NCI-H2227 (cell line): ENCODE results near the gene FNTB.
"Not testable (repeated sequence)": the region's sequence is repeated elsewhere in the genome, so short reads cannot be mapped to it uniquely, and the experiment has no call there.

Experiments
- DNase-seq: peaks from one replicate; lab custom pipeline; 2025; ENCODE audit not compliant: unreplicated experiment; lab: John Stamatoyannopoulos, UW

Gene FNTB

DNA sequence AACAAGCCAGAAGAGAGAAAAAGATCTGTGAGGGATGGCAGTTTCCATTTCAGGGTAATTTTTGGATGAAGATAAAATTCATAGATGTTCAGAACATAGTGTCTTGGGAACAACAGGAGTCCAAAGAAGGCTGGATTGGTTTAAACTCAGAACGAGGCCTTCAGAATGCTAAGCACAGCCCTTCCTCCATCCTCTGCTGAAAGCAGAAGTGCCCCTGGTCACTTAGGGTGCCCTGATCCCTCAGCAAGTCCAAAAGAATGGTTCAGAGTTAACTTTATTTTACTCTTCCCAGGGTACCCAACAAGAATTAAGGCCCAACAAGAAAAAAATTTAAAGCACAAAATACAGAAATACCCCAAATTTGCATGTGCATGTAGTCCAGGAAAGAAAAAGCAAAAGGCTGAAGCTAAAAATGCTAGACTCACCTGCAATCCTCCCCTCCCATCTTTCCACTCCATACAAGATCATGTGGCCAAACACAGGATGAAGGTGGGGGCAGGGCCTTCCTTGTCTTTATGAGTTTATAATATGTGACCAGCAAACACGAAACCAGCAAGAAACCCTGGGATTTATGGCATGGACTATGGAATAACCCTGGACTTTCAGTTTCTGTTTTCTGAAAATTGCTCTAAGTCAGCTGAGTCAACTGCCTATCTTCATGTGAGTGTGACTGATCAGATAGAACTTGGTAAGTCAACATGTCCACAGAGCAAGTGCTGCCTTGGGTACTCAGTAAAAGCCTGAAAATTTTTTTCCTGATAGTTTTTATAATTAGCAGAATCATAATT lies 94.5 kb downstream of the FNTB start:
- no peak for DNase-seq

DNA sequence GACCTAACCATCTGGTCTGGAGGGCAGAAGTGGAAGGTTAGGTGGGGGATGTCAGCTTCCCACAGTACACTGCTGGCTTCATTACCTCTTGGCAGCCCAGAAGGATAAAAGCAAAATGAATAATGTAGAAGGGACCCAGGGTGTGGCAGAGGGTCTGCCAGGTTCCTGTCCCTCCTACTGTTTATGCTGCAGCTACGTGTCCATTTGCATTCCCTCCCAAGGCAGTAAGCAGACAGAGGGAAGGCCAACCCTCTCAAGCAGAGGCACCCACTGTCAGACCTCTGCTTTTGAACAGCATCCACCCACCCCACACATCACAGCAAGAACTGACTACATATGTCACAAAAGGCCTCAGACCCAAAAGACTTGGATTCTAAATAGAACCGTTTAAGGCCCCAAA lies 96.2 kb downstream of the FNTB start:
- DNase-seq, result no peak

- DNase-seq, result no peak
Observed at GRCh38 chr14:65084554-65085505, 98.1 kb downstream of the FNTB start.

DNA sequence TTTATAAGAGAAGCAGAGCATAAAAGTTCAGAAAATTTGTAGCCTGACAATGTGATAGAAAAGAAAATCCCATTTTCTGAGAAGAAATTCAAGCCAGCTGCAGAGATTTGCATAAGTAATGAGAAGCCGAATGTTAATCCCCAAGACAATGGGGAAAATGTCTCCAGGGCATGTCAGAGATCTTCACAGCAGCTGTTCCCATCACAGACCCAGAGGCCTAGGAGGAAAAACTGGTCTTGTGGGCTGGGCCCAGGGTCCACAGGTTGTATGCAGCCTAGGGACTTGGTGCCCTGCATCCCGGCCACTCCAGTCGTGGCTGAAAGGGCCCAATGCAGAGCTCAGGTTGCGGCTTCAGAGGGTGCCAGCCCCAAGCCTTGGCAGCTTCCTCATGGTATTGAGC lies 100.0 kb downstream of the FNTB start:
- not testable (repeated sequence) for DNase-seq

GRCh38 chr14:65087835-65088234 lies 101.1 kb downstream of the FNTB start:
- DNase-seq, result not testable (repeated sequence)

GRCh38 chr14:65092349-65092748 lies 105.7 kb downstream of the FNTB start:
- DNase-seq, result no peak

- DNase-seq, result no peak
Observed at GRCh38 chr14:65095633-65096205, 109.0 kb downstream of the FNTB start.

DNA sequence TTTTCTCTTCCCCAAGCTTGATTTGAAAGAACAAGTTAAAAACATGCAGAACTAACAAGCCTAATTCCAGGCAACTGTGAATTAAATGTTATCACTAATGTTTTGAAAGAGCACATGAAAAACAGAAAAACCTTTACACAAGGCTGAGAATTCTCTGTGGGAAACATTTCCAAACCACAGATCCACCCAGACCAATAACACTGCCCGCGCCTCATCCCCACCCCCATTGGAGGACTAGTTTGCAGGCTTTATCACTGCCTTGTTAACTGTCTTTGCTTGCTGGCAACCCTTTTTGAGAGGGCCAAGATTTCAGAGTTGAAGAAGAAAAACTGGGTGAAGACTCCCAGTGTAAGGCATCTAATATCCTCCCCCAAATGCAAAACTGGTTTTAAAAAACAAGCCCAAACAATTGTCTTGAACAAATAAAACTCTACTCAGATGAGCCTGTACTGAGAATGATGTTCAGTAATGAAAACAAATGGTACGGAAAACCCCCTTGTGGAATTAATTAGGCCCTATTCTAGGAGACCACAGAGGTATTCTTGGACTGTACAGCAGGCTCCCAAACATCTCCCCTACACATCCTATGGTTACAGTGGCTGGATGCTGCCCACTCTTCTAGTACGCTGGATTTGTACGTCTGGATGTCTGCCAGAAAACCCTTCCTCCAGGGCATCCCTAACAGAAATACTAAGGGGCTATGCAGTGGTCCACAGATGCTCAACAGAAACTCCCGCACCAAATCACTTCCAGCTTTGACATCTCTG lies 109.8 kb downstream of the FNTB start:
- no peak for DNase-seq

DNA sequence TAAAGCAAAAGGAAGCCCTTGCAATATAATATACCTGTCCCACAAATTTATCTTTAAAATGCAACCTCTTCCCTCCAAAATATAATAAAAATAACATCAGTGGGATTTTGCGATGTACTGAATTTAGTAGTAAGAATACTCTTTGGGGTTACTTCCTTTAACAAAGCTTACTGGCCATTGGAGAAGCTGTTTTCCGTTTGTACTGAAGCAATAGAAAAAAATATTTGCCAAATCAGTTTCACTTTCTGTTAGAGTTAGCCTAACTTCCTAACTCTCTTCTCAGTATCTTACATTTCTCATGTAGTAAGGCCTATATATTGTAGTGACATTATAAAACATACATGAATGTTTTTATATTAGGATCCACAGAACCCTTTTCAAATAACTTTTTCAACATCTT lies 111.9 kb downstream of the FNTB start:
- no peak for DNase-seq

- no peak for DNase-seq
Observed at GRCh38 chr14:65100922-65101541, 114.3 kb downstream of the FNTB start.

DNA sequence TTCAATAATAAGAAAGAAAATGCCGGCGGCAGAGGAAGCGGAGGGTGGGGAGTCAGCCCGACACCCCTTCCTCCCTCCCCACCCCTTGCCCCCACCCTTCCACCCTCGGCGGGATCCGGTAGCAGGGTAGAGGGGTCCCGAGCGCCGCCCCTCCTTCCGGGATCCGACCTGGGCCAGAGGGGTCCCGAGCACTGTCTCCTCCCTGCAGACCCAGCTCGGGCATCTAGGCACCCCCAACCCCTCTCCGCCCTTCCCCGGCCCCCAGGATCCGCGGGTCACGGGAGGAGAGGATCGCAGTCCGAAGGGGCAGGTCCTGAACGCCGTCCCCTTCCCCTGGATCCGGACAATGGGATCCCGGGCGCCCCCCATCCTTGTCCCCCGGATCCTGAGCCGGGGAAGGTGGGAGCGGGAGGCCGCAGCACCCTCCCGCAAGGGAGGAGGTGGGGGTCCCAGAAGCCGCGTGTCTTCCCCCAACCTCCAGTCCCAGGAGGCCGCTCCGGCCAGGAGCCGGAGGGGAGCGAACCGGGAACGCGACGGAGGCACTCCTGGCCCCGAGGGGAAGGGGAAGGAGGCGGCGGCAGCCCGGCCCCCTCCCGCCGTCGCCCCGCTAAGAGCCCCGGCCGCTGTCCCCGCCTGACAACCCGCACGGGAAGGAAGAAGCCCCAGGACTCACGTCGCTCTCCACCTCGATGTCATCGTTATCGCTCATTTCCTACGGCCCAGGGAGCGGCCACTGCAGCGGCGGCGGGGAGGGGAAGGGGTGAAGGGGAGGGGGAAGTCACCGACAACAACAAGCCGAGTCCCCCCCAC lies 115.1 kb downstream of the FNTB start:
- no peak for DNase-seq

DNA sequence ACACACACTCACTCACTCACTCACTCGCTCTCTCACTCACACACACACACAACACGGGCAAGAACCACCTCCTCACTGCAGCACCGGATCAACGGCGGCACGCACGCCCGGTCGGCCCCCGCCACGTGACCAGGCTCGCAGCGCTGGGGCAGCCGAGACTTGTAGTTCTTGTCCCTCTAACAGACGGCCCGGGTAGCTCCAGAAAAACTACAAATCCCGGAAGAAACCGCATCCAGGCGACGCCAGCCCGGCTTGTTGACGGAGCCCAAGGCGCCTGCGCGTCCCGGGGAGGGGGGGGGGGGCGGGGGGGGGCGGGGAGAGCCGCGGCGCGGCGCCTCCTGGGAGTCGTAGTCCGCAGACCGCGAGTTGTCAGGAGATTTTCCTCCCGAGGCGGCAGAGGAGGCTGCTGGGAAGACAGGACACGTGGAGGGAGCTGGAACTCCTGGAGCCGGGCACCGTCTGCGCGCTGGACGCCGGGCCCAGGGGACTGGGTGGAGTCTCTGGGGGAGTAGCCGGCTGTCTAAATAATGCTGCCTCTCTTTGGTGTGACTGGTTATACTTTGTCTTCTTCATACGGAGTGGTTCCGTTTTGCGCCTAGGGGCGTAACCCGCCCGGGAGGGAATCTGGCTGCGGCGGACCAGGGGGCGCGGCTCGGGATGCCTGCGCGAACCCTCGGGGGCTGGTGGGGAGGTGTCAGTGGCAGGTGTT lies 115.9 kb downstream of the FNTB start, which contains the start of gene MAX:
Gene MAX, minus strand, starts transcription at position 77 of the 709 bp plus-strand sequence. CDS start 178 bp downstream, outside the sequence.
- peak; percentile 98 for DNase-seq

GRCh38 chr14:65103150-65103760 lies 116.6 kb downstream of the FNTB start:
- peak; percentile 43 for DNase-seq

DNA sequence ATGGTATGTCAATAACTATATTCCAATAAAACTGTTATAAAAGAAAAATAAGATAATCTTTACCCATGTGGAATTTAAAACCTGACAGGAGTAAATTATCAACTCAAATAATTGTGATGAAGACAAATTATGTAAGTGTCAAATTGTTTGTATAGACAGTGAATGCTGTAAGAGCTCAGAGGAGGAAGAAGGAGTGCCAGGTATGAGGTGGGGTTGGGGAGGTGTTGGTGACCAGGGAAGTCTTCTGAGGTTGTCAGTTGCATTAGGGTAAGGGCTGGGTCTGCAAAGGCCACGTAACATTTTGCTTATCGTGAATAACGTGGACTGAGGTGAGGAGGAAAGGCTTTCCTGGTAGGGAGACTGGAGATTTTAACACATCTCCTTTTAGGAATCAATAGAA lies 118.1 kb downstream of the FNTB start:
- DNase-seq, result no peak

DNA sequence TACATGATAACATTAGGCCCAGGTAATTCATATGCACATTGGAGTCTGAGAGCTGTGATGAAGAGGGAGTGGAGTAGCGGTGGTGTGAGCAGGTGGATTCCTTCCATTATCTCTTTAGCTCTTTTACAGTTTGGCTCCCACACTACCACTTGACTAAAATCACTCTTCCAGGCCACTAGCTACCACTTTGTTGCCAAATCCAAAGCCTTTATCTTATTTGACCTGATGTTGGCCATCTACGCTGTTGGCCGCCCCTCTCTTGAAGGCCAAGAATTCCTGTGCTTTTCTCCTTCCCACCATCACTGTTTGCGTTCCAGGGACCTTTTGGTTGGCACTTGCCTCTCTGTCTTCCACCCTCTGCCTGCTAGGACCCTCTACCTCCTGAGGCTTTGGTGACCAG lies 119.6 kb downstream of the FNTB start:
- no peak for DNase-seq

DNA sequence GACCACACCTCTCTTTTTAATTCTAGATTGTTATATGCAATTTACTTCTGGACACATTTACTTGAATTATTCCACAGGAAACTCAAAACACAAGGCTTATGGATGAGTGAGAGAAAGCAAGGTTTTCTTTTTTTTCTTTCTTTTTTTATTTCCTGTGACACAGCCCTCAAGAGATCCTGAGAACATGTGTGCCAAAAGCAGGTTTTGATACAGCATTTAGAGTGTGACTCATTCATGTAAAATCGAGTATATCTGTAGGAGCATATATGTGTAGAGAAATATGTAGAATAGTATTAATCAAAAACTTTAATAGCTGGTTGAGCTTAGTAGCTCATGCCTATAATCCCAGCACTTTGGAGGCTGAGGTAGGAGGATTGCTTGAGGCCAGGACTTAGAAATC lies 120.0 kb downstream of the FNTB start:
- no peak for DNase-seq

GRCh38 chr14:65107200-65107599 lies 120.5 kb downstream of the FNTB start:
- DNase-seq, result no peak

GRCh38 chr14:65109357-65109756 lies 122.7 kb downstream of the FNTB start:
- no peak for DNase-seq
